HG03097 (cell line): ENCODE measurements around the gene PLCH1.

Source experiments
- ATAC-seq: cut with Tn5 transposase; IDR thresholded peaks from one replicate; pipeline ENCODE4 v1.9.1; 2021; ENCODE audit not compliant: unreplicated experiment, low FRiP score

The PLCH1 gene

DNA sequence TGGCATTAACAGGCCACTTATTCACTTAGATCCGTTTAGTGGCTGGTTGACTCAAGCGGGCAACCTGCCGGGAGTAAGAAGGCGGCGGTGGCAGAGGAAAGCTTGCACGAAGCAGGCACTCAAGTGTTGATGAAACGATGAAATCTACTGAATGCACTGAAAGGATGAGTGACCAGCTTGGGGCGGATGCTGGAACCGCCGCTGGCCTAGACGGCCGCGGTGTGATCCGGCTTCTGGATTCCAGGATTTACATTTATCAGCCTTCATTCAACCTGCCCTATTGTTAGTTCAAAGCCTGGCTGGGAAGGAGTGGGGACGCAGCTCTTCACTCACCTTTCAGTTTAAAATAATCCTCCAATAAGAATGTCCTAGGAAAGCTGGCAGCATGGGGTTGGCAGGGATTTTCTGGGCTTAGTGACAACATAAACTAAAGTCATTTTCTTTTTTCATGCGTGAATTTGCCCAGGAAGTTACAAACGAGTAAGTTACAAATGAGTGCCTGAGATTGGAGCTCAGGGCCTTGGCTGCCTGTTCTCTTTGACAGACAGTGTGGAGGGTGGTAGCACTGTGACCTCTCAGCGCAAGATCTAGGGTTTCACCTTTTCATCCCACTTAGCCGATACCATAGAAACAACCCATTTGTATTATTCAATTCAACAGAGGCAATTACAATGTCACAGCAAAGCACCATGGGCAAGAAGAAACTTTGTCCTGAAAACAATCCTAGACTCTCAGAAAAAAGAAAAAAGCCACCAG lies 1.1 kb upstream of the PLCH1 start:
- ATAC-seq, result no peak

DNA sequence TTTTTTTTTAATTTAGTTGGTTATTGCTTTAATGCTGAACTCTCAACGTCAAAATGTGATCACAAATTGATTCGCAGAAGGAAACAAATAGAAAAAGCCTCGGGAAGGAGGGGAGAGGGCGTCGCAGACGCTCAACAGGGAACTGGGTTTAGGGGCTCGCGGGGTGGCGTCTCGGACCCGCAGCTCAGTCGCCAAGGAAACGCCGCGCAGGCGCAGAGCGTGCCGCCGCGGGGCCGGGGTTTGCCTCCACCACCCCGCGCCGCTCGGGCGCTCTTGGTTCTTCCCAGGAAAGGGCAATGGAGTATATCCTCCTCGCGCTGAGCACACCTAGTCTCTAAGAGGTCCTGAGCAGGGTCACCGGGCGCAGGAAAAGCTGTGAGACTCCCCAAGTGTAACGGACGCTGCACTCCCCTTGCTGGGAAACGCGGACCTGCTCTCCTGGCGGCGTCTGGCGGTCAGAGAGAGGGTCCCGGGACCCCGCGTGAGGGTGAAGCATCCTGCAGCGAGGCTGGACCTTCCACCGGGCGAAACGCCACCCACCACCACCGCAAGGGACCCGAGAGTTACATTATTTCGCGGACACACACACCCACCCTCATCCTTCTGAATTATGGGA lies 753 bp downstream of the PLCH1 start:
- no peak for ATAC-seq

DNA sequence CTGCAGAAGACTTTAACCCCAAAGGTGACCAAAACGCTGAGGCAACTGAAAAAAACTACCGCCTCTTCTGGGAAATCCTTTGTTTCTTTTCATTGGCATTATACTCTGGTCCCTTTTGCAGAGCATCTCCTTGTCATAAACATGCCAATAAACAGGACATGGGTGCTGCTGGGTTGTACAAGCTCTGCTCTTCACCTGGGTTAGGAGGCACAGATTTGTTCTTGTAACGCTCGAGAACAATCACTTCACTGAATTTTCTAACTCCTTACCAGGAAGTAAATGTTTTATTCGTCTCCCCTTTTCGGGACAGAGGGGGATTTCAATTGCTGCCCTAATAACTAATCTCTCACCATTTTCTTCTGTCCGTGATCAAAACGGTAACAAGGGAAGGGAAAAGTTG lies 1.3 kb downstream of the PLCH1 start:
- no peak for ATAC-seq

DNA sequence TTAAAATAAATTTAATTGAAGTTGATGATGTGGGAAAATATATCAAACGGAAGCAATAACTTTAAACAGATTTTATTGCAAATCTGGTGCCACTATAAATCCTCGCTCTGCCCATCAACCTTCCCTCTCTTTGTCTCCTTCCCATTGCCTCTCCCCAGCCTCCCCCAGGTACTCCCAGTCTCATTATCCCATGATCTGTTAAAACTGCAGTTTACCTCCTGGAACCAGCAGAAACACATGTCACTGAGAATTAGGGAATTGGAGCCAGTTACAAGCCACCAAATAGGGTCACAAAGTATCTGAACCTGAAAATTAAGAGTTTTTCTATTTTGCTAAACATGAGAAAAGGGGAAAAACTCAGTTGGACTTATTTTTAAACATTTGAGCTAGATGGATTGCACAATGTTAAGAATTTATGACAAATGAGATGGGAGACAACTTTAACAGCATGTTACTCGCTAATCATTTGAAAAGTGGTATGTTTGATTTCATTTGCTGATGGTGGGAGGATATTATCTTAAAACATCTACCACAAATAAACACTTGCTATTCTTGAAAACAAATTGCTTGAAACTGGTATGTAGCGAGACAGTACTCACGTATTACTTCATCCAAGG lies 2.4 kb downstream of the PLCH1 start:
- no peak for ATAC-seq

DNA sequence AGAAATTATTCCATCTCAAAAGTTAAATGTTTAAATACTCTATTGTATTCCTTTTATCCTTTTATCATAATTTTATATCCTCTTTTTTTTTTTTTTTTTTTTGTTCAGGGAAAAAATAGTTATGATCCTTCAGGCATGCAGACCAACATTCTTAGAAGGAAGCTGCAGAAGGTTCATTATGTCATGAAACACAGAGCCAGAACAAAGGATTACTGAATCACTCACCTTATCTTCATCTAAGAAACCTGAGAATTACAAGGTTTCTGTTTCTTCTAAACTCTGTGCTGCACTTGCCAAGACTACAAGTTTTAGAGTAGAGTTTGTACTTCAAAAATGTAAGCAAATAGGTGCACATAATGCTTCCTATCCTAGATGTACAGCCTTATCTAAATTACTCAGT lies 3.3 kb downstream of the PLCH1 start:
- ATAC-seq, result no peak

DNA sequence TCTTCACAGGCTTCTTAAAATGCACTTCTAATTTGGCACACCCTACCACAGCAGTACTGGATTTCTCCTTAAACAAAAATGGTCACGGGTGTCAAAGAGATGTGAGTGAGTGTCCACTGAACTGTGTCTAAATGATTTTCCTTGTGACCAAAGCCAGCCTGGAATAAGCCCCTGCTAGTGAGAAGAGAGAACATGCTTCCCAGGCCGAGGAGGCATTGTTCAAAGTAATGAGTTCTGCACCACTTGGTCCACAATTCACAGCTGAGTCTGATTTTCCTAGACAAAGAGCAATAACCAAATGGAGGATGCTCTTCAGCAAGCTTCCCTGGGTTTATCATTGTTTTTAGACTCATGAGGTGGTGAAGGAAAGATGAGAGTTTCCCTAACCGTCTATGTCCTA lies 3.8 kb downstream of the PLCH1 start:
- ATAC-seq, result no peak

DNA sequence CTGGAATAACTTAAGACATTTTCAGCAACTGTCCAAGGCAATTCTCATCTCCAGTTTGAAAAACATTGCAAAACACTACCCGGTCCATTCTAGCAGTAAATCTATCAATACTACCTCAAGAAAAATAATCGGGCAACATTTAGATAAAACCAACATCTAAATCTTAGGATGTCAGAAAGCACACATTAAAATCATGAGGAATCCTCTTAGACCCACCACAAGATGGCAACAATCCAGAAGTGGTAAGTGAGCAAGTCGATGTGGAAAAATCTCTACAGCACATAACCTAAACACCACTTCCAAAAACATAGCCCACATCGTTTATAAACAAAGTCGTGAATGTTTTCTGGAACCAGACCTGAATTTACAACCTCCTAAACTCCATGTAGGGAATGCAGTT lies 5.7 kb downstream of the PLCH1 start:
- no peak for ATAC-seq

DNA sequence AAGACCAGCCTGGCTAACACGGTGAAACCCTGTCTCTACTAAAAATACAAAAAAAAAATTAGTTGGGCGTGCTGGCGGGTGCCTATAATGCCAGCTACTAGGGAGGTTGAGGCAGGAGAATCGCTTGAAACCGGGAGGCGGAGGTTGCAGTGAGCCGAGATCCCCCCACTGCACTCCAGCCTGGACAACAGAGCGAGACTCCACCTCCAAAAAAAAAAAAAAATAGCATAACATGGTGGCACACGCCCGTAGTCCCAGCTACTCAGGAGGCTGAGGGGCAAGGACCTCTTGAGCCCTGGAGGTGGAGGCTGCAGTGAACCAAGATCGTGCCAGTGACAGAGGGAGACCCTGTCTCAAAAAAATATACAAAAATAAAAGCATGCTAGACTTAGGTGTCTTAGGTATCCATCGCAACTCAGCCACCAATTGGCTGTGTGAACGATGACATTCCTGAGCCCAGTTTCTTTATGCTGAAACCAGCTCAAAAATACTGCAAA lies 6.2 kb downstream of the PLCH1 start:
- no peak for ATAC-seq

DNA sequence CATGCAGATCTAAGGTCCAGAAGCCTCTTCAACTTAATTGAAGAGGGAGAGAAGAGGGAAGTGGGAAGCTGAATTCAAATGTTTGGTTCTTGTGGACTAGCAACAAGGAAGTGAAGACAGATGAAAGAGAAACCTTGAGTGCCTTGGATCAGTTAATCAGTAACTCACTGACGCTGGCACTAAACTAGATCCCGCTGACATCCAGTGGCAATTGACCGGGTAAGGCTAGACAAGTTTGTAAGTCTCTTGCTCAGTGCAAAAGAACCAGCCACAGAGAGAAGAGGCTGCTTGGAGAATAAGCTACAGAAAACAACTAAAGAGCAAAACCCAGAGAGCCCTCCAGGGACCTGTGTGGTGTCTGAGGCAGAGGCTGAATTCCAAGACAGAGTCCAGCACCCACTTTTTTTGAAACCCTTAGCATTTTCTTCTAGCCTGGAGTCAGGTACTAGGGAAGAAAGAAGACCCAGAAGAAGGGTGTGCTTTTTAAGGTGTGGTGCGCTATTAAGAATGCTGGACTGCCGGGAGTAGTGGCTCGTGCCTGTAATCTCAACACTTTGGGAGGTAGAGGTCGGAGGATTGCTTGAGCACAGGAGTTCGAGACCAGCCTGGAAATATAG lies 6.9 kb downstream of the PLCH1 start:
- ATAC-seq, result peak; percentile 100

DNA sequence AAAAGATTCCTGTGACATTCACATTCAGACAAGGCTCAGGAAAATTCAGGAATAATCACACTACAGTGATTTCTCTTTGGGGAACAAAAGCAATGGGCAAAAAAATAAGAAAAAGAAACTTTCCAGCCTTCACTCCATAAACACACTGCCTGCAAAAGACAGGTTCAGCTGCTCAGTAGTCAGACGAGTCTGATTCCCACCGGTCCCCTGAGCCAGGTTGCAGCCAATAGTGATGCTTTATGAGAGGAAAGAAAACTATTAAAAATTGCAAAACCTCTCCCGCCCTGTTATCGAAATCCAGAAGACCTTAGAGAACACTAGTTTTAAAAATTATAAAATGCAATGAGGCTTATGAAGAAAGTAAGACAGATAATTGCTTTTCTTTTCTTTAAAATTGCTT lies 8.5 kb downstream of the PLCH1 start:
- no peak for ATAC-seq

DNA sequence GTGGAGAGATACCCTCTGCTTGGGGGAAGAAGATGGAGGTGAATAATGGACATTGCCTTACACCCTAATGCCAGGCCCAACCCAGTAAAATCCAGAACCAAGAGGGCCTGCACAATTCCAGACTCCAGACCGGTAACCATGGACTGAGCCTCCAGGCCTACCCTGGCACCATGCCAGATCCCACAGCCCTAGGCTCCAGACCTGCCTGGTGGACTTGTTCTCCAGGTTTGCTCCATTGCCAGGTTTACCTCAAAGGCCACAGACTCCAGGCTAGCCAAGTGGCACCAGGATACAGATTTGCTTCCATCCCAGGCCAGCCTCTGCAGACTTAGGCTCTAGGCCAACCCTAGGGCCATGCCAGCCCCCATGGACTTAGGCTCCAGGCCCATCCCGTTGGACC lies 14.0 kb downstream of the PLCH1 start:
- ATAC-seq, result no peak

DNA sequence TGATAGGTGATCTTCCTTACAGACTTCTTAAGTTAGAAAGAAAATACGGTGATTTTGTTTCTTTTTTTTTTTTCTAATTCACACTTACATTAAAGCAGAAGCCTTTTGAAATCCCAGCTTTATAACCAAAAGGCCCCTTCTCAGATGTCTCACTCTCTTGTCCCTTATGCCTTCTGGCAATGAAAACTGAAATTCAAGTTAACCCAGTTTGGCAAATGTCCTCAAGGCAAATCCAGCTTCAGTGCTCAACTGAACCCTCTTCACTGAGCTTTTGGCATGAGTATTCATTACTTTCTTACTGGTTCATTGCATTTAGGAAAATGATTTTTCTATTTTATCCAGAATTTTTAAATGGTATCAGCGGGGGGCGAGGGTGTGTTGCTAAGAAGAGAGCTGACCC lies 17.0 kb downstream of the PLCH1 start:
- no peak for ATAC-seq

DNA sequence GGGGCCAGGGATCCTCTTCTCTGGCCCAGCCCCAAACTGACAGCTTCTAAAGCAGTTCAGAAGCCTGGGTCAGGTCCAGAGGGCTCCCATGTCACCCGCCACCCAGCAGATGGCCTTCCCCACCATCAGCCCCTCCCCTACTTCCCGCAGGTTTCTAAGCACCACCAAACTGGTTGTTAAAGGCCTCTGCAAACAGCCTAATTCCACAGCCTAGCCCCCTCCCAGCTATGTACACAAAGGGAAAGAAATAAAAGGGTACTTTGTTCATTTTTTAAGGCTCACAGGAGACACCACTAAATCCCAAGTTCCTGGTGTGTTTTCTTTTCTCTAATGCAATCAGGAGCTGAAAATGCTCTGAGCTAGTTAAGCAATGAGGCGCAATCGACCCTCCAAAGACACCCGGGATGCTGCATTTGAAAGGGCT lies 30.6 kb downstream of the PLCH1 start:
- no peak for ATAC-seq

DNA sequence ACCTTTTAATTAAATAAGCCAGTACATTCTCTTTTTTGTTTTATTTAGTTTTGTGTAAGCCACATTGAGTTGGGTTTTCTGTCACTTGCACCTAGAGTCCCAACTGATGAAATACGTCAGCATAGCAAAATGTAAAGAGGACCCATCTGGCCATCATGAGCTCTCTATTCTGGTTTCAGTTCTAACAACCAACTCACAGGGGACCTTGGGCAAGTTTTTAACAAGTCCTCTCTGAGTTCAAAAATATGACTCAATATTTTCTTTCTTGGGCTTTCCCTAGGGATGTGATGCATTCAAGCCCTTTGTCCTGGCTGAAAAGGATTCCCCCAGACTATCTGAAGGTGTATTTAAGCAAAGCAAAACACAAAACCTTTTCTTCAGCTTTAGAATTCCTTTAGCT lies 32.9 kb downstream of the PLCH1 start:
- ATAC-seq, result peak; percentile 97

DNA sequence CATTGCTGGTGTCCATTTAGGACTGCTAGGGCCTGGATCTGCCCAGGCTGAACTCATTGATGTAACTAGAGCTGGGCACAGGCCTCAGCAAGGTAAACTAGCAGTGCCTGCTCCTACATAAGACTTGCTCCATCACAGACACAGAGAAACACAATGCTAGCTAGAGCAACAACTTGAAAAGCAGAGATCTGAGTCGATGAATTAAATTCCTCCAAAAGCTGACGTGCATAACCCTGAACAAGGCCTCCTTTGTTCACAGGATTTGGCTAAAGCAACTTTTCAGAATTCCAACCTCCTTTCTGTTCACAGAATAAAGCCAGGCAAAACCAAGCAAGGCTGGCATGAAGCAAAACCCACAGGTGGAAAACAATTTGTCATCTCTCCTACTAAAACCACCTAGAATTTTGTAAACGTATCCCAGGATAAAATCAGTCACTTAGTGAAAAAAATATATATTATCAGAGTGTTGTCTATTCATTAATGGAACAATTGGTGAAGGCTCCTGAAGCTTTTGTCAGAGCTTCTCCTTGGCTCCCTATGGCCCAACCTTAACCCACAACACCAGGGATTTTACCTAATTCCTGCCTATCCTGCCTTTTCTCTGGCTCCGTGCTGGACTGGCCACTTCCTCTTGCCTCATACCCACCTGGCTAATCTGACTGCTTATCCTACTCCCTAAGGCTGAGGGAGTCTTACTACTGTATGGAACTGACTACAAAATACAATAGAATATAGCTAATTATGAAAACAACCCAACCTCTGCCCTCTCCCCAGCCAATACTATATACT lies 39.9 kb downstream of the PLCH1 start:
- no peak for ATAC-seq

DNA sequence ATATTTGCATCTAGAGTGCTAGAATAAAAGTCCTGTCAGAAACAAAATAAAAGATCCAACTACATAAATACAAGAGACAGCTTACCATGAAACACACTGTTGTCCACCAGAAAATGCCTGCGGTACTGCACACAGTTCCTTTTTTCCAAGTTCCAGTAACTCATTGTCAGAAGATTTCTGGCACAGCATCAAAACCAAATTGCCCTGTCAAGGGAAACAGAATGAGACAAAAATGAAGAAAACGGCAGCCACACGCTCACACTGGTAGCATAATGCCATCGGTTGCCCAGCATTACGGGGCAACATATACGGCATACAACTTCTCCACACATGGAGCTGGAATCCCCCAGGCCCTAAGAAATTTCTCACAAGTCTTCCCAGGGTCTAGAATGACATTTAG lies 40.8 kb downstream of the PLCH1 start:
- no peak for ATAC-seq

DNA sequence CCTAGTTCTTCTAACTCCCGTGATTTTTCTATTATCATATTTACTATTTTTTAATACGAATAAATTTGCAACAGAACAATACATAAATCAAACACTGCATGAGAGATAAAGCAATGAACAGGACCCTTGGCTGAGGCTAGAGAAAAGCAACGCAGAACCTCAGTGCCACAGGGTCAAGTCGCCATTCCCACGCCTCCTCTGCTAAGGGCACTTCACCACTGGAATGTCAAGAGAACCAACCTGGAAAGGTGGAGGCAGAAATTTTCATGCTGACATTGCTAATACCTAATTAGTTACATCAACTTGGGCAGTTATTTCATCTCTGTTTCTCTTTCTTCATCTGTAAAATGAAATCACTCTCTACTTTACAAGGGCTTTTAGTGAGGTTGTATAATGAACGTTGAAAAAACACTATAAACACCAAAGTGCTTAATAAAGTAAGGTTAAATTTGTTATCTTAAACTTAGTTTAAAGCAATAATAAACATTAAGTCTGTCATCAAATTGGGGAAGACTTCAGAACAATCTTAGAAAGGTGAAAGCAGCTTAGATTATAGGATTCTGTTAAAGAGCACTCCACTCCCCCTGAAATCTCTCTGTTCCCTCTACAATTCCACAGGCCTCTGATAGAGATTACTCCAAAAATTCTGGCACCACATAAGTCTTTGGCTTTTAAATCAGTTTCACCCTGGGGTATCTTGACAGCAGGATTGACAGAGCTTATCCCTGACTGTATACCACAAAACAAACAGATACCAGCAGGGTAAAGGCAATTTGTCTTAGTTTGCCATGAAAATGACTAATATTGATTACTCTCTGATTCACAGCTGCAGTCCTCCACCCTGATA lies 41.9 kb downstream of the PLCH1 start:
- no peak for ATAC-seq

DNA sequence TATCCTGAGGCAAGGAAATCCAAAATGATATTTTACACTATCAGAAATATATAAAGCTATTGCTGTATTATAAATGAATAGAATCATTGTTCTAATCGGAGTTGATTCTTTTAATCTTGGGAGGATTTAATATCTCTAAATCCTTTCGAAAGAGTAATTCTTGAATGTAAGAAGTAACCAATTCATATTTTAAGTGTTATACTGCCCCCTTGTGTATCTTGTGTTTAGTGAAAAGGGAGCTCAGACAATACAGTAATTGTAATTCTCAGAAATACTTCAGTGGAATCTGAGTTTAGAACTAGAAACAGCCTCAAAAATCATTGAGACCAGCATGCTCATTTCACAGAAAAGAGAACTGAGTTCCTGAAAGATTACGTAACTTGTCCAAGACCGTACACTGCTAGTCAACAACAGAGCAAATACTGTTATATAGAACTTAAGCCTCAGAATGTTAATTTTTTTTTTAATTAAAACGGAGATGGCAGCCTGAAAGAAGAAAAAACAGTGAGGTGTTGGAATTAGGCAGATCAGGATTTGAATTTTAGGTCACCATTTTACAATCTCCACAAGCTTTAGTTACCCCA lies 42.9 kb downstream of the PLCH1 start:
- peak; percentile 74 for ATAC-seq

DNA sequence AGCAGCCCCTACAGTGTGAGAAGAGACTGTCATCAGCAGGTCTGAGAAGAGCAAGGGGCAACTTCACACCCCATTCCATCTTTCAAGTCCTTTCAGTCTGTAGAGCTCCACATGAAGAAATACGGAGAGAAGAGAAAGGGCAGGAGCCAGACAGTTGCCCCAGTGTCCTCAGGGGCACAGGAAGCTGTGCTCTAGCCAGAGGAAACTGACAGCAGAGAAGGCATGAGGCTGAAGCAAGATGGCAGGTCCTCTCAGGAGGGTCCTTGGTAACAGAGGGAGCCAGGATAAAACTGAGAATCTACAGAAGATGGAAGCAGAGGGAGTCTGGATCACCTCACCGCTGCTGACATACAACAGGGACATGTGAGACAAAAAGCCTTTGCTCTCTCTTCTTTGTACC lies 47.3 kb downstream of the PLCH1 start:
- no peak for ATAC-seq
